GM23338 (cell line): ENCODE data around the gene TBCC. TPM values are rescaled to one million over a fixed set of nuclear protein-coding genes. Genes with fewer than 3 reads are reported as not detected.

Source experiments
- ATAC-seq: fragments of 200-7000 bp; cut with Tn5 transposase; 3 replicates; pipeline ENCODE4 v1.9.1; 2020
- DNase-seq: peaks from one replicate; pipeline ENCODE4 v3.0.0-alpha.2; 2015; ENCODE audit warnings: low spot score
- H2AFZ ChIP-seq: fragments of 200-600 bp; sonication (generic); 2 replicates; pipeline ENCODE4 v1.8.0; 2016; ENCODE audit warnings: antibody characterized with exemption, mild to moderate bottlenecking, moderate library complexity
- H3F3A ChIP-seq: fragments of 200-600 bp; sonication (generic); replicated peaks from 2 replicates; pipeline ENCODE4 v1.8.0; 2017; ENCODE audit warnings: antibody characterized with exemption, mixed run types, low read depth
- H3K27ac ChIP-seq: fragments of 200-600 bp; sonication (generic); 2 replicates; pipeline ENCODE4 v1.6.1; 2016; ENCODE audit warnings: low read depth
- H3K27me3 ChIP-seq: fragments of 200-600 bp; sonication (generic); 2 replicates; pipeline ENCODE4 v1.8.0; 2016; ENCODE audit warnings: mild to moderate bottlenecking, mixed run types, moderate library complexity; ENCODE audit not compliant: insufficient read depth
- H3K36me3 ChIP-seq: fragments of 200-600 bp; sonication (generic); 2 replicates; pipeline ENCODE4 v1.8.0; 2016; ENCODE audit warnings: mild to moderate bottlenecking; ENCODE audit not compliant: insufficient read depth
- H3K4me1 ChIP-seq: fragments of 200-600 bp; sonication (generic); 2 replicates; pipeline ENCODE4 v1.8.0; 2016; ENCODE audit warnings: mild to moderate bottlenecking, moderate library complexity; ENCODE audit not compliant: insufficient read depth
- H3K4me2 ChIP-seq: fragments of 200-600 bp; sonication (generic); 2 replicates; pipeline ENCODE4 v1.7.1; 2017; ENCODE audit warnings: mixed run types
- H3K4me3 ChIP-seq: fragments of 200-600 bp; sonication (generic); 2 replicates; pipeline ENCODE4 v1.6.1; 2016; ENCODE audit warnings: mixed run types
- H3K79me2 ChIP-seq: fragments of 200-600 bp; sonication (generic); replicated peaks from 2 replicates; pipeline ENCODE4 v1.8.0; 2017; ENCODE audit warnings: mild to moderate bottlenecking; ENCODE audit not compliant: insufficient read depth
- H3K9me2 ChIP-seq: fragments of 200-600 bp; sonication (generic); 2 replicates; pipeline ENCODE4 v1.8.0; 2017; ENCODE audit not compliant: insufficient read depth
- H4K20me1 ChIP-seq: fragments of 200-600 bp; sonication (generic); replicated peaks from 2 replicates; pipeline ENCODE4 v1.8.0; 2017; ENCODE audit warnings: mild to moderate bottlenecking; ENCODE audit not compliant: insufficient read depth
- H3K27ac Mint-ChIP-seq: 2 replicates; pipeline ENCODE4 v1.8.0; 2020; ENCODE audit warnings: inconsistent platforms, mild to moderate bottlenecking, moderate library complexity, mixed read lengths
- H3K27me3 Mint-ChIP-seq: 3 replicates; pipeline ENCODE4 v1.8.0; 2022; ENCODE audit warnings: low read depth, mild to moderate bottlenecking, moderate library complexity, mixed read lengths, inconsistent platforms; ENCODE audit not compliant: insufficient read depth, poor library complexity
- H3K36me3 Mint-ChIP-seq: 3 replicates; pipeline ENCODE4 v1.8.0; 2021; ENCODE audit warnings: low read depth, mild to moderate bottlenecking, inconsistent platforms, moderate library complexity, mixed read lengths
- H3K4me1 Mint-ChIP-seq: 3 replicates; pipeline ENCODE4 v1.8.0; 2020; ENCODE audit warnings: mild to moderate bottlenecking, inconsistent platforms, mixed read lengths
- H3K4me3 Mint-ChIP-seq: 3 replicates; pipeline ENCODE4 v1.8.0; 2021; ENCODE audit warnings: moderate library complexity, mild to moderate bottlenecking, inconsistent platforms, mixed read lengths
- H3K9me3 Mint-ChIP-seq: 3 replicates; pipeline ENCODE4 v1.8.0; 2020; ENCODE audit warnings: moderate library complexity, mild to moderate bottlenecking, inconsistent platforms, mixed read lengths
- CREB1 ChIP-seq: fragments of 250-450 bp; sonication (Bioruptor Pico); IDR thresholded peaks from 2 replicates; pipeline ENCODE4 v1.5.0; 2020; ENCODE audit warnings: low read depth, mild to moderate bottlenecking, moderate library complexity
- EZH2 ChIP-seq: fragments of 200-600 bp; sonication (generic); IDR thresholded peaks from one replicate; pipeline ENCODE4 v1.8.0; 2017; ENCODE audit warnings: antibody characterized with exemption, mild to moderate bottlenecking, low read depth; ENCODE audit not compliant: unreplicated experiment
- EZH2phosphoT487 ChIP-seq: fragments of 200-600 bp; sonication (generic); IDR thresholded peaks from one replicate; pipeline ENCODE4 v1.8.1; 2018; ENCODE audit warnings: antibody characterized with exemption; ENCODE audit not compliant: unreplicated experiment
- NANOG ChIP-seq: IDR thresholded peaks from 2 replicates; pipeline ENCODE4 v1.6.1; 2016; ENCODE audit warnings: antibody characterized with exemption, borderline replicate concordance
- STAT1 ChIP-seq: IDR thresholded peaks from one replicate; pipeline ENCODE4 v1.6.1; 2016; ENCODE audit warnings: antibody characterized with exemption; ENCODE audit not compliant: unreplicated experiment
- ZNF114 ChIP-seq: fragments of 250-450 bp; sonication (Bioruptor Pico); IDR thresholded peaks from 2 replicates; pipeline ENCODE4 v1.5.0; 2020; ENCODE audit warnings: mild to moderate bottlenecking, moderate library complexity
- ZNF331 ChIP-seq: fragments of 250-450 bp; sonication (Bioruptor Pico); IDR thresholded peaks from 2 replicates; pipeline ENCODE4 v1.5.0; 2020; ENCODE audit warnings: low read depth, mild to moderate bottlenecking, moderate library complexity
- polyA plus RNA-seq: library from polyadenylated mRNA; unstranded; fragments of >200 nt; fragmentation: Nextera tagmentation; extraction: Ambion mirVana; gene quantifications from 2 replicates; pipeline ENCODE4 v1.2.1, GENCODE V29; 2016
- total RNA-seq: library from RNA; depleted of rRNA; stranded (reverse); fragments of >200 nt; shearing (Covaris generic); gene quantifications from 2 replicates; pipeline ENCODE4 v1.2.3, GENCODE V29; 2014
- TF ChIP-seq, protein P1 (sequence below): IDR thresholded peaks from one replicate; pipeline ENCODE4 v1.6.1; 2018; ENCODE audit warnings: antibody characterized with exemption; ENCODE audit not compliant: unreplicated experiment
- TF ChIP-seq, protein P2 (sequence below): fragments of 250-450 bp; sonication (Bioruptor Pico); IDR thresholded peaks from 2 replicates; pipeline ENCODE4 v1.5.0; 2020; ENCODE audit warnings: mild to moderate bottlenecking, moderate library complexity
- TF ChIP-seq, protein P3 (sequence below), 2 experiments: fragments of 200-600 bp in 1 of 2; sonication (generic) in 1 of 2; conservative IDR thresholded peaks; 2 replicates each; pipeline versions ENCODE4 v1.5.1 to v1.6.1; 2016 to 2017; ENCODE audit warnings: antibody characterized with exemption in 2 of 2, low read depth in 2 of 2, mild to moderate bottlenecking in 2 of 2, moderate library complexity in 1 of 2

The TBCC gene
- total and polyA plus RNA-seq, 2 experiments from 2014 or later = 45.0 to 48.3 TPM

DNA sequence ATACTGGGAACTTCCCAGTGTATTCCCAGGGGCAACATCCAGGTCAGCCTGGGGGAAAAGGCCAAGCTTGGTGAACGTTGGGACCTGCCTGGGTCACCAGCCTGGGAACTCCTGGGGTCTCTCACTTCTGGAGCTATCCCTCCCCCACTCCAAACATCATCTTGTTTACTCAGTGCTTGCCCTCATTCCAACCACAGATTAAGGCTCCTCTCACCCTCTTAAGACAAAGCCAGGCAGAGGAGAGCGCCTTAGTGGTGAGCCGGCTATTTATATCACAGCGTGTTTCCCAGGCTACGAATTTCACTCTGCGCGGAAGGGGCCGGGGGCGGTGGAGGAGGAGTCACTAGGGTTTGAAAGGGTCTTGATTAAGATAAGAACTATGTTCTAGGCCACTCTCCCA is 35.6 kb downstream of the TBCC start (continued):
- TF ChIP-seq, protein P1, sequence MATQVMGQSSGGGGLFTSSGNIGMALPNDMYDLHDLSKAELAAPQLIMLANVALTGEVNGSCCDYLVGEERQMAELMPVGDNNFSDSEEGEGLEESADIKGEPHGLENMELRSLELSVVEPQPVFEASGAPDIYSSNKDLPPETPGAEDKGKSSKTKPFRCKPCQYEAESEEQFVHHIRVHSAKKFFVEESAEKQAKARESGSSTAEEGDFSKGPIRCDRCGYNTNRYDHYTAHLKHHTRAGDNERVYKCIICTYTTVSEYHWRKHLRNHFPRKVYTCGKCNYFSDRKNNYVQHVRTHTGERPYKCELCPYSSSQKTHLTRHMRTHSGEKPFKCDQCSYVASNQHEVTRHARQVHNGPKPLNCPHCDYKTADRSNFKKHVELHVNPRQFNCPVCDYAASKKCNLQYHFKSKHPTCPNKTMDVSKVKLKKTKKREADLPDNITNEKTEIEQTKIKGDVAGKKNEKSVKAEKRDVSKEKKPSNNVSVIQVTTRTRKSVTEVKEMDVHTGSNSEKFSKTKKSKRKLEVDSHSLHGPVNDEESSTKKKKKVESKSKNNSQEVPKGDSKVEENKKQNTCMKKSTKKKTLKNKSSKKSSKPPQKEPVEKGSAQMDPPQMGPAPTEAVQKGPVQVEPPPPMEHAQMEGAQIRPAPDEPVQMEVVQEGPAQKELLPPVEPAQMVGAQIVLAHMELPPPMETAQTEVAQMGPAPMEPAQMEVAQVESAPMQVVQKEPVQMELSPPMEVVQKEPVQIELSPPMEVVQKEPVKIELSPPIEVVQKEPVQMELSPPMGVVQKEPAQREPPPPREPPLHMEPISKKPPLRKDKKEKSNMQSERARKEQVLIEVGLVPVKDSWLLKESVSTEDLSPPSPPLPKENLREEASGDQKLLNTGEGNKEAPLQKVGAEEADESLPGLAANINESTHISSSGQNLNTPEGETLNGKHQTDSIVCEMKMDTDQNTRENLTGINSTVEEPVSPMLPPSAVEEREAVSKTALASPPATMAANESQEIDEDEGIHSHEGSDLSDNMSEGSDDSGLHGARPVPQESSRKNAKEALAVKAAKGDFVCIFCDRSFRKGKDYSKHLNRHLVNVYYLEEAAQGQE = no peak
- TF ChIP-seq, protein P2, sequence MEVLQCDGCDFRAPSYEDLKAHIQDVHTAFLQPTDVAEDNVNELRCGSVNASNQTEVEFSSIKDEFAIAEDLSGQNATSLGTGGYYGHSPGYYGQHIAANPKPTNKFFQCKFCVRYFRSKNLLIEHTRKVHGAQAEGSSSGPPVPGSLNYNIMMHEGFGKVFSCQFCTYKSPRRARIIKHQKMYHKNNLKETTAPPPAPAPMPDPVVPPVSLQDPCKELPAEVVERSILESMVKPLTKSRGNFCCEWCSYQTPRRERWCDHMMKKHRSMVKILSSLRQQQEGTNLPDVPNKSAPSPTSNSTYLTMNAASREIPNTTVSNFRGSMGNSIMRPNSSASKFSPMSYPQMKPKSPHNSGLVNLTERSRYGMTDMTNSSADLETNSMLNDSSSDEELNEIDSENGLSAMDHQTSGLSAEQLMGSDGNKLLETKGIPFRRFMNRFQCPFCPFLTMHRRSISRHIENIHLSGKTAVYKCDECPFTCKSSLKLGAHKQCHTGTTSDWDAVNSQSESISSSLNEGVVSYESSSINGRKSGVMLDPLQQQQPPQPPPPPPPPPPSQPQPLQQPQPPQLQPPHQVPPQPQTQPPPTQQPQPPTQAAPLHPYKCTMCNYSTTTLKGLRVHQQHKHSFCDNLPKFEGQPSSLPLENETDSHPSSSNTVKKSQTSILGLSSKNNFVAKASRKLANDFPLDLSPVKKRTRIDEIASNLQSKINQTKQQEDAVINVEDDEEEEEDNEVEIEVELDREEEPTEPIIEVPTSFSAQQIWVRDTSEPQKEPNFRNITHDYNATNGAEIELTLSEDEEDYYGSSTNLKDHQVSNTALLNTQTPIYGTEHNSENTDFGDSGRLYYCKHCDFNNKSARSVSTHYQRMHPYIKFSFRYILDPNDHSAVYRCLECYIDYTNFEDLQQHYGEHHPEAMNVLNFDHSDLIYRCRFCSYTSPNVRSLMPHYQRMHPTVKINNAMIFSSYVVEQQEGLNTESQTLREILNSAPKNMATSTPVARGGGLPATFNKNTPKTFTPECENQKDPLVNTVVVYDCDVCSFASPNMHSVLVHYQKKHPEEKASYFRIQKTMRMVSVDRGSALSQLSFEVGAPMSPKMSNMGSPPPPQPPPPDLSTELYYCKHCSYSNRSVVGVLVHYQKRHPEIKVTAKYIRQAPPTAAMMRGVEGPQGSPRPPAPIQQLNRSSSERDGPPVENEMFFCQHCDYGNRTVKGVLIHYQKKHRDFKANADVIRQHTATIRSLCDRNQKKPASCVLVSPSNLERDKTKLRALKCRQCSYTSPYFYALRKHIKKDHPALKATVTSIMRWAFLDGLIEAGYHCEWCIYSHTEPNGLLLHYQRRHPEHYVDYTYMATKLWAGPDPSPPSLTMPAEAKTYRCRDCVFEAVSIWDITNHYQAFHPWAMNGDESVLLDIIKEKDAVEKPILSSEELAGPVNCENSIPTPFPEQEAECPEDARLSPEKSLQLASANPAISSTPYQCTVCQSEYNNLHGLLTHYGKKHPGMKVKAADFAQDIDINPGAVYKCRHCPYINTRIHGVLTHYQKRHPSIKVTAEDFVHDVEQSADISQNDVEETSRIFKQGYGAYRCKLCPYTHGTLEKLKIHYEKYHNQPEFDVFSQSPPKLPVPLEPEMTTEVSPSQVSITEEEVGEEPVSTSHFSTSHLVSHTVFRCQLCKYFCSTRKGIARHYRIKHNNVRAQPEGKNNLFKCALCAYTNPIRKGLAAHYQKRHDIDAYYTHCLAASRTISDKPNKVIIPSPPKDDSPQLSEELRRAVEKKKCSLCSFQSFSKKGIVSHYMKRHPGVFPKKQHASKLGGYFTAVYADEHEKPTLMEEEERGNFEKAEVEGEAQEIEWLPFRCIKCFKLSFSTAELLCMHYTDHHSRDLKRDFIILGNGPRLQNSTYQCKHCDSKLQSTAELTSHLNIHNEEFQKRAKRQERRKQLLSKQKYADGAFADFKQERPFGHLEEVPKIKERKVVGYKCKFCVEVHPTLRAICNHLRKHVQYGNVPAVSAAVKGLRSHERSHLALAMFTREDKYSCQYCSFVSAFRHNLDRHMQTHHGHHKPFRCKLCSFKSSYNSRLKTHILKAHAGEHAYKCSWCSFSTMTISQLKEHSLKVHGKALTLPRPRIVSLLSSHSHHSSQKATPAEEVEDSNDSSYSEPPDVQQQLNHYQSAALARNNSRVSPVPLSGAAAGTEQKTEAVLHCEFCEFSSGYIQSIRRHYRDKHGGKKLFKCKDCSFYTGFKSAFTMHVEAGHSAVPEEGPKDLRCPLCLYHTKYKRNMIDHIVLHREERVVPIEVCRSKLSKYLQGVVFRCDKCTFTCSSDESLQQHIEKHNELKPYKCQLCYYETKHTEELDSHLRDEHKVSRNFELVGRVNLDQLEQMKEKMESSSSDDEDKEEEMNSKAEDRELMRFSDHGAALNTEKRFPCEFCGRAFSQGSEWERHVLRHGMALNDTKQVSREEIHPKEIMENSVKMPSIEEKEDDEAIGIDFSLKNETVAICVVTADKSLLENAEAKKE (CRISPR knock-in tag) = no peak
- no peak for TF ChIP-seq STAT1

DNA sequence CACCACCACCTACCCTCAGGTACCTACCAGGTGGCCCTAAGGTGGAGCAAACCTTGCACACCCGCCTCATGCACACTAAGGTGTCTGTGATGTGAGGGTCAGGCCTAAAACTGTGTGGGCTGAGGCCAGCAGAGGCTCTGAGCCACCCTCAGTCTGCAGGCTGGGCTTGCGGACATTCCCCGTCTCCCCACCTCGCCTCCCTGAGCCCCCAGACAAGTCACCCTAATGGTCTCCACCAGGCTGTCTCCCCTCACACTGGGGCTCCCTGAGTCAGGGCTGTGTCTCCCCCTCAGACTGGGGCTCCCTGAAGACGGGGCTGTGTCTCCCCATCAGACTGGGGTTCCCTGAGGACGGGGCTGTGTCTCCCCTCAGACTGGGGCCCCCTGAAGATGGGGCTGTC is 36.0 kb downstream of the TBCC start:
- H3K4me2 ChIP-seq = no peak overlapping the region
- Mint-ChIP-seq H3K4me3 (no peak overlapping the region), H3K9me3 (peaks cover 12% of the 10 kb centered on the region), H3K36me3 (peaks cover 3% of the 10 kb centered on the region; the same call in 1 of the 3 replicates), H3K27me3 (no peaks in the 10 kb centered on the region), H3K4me1 (peaks cover 5% of the 10 kb centered on the region; the same call in 2 of the 3 replicates), H3K27ac (no peak overlapping the region)
- ATAC-seq (peak; percentile 17), DNase-seq (no peak)
- no peak overlapping the region for H3K4me3 ChIP-seq
- no peaks in the 10 kb centered on the region for H3K9me2 ChIP-seq
- no peaks in the 10 kb centered on the region; the same call in 1 of the 2 replicates for H3K4me1 ChIP-seq
- no peaks in the 10 kb centered on the region for H3K79me2 ChIP-seq
- H4K20me1 ChIP-seq = no peaks in the 10 kb centered on the region
- peak overlapping the region; percentile 80; the same call in 1 of the 2 replicates for H2AFZ ChIP-seq
- H3F3A ChIP-seq = no peaks in the 10 kb centered on the region
- no peak overlapping the region for H3K27ac ChIP-seq
- no peaks in the 10 kb centered on the region for H3K27me3 ChIP-seq
- H3K36me3 ChIP-seq = no peaks in the 10 kb centered on the region
- no peak for TF ChIP-seq NANOG
- TF ChIP-seq, protein P3, sequence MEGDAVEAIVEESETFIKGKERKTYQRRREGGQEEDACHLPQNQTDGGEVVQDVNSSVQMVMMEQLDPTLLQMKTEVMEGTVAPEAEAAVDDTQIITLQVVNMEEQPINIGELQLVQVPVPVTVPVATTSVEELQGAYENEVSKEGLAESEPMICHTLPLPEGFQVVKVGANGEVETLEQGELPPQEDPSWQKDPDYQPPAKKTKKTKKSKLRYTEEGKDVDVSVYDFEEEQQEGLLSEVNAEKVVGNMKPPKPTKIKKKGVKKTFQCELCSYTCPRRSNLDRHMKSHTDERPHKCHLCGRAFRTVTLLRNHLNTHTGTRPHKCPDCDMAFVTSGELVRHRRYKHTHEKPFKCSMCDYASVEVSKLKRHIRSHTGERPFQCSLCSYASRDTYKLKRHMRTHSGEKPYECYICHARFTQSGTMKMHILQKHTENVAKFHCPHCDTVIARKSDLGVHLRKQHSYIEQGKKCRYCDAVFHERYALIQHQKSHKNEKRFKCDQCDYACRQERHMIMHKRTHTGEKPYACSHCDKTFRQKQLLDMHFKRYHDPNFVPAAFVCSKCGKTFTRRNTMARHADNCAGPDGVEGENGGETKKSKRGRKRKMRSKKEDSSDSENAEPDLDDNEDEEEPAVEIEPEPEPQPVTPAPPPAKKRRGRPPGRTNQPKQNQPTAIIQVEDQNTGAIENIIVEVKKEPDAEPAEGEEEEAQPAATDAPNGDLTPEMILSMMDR (conservative IDR thresholded peaks at IDR 0.05; ENCODE audit: low read depth in 2 of 2) = no peak
- no peak for TF ChIP-seq EZH2phosphoT487
- TF ChIP-seq CREB1 (CRISPR knock-in tag) = no peak
- no peak for TF ChIP-seq ZNF331 (CRISPR knock-in tag)
- TF ChIP-seq EZH2 = no peak
- TF ChIP-seq ZNF114 = no peak
- TF ChIP-seq, protein P1 = no peak
